K562 (cell line): Measurements from ENCODE around the gene PNMA8B. TPM values are rescaled to one million over a fixed set of nuclear protein-coding genes. Genes with fewer than 3 reads are reported as not detected.

ENCODE experiments used
- ATAC-seq: fragments of 200-7000 bp; cut with Tn5 transposase; 3 replicates; pipeline ENCODE4 v1.9.1; 2020; ENCODE audit warnings: moderate library complexity
- BruUV-seq: library from RNA; stranded (reverse); fragments of 400-500 nt; replicated peaks from 2 replicates; lab custom pipeline; 2021; lab: Mats Ljungman, UMichigan
- CTCF ChIA-PET: fragments of 300-600 bp; formaldehyde crosslinking; extraction: SDS; loops from one replicate; lab custom pipeline; 2021; ENCODE audit warnings: low intra/inter-chr PET ratio; lab: Yijun Ruan, JAX
- POLR2A ChIA-PET: fragments of 300-600, 350-650 bp; sonication (Branson Sonifier 250); formaldehyde crosslinking; extraction: SDS; loops from one replicate; lab custom pipeline; 2021; ENCODE audit warnings: antibody characterized with exemption, inconsistent platforms; lab: Yijun Ruan, JAX
- DNase-seq, 4 experiments: peaks; one replicate each; pipeline versions ENCODE4 v3.0.0 to v3.0.0-alpha.2; 2011 to 2018; ENCODE audit warnings: low spot score in 3 of 4, mixed read lengths in 3 of 4; ENCODE audit errors: extremely low read depth in 1 of 4
- FAIRE-seq: peaks from 2 replicates; lab custom pipeline; 2011; peaks lifted over from hg19 to GRCh38; lab: Jason Lieb, UNC
- H2AFZ ChIP-seq: 2 replicates; pipeline ENCODE4 v1.6.0; 2011; ENCODE audit warnings: low read depth, low read length, control low read depth, inconsistent platforms
- H3K27ac ChIP-seq: fragments of 200-600 bp; 3 replicates; pipeline ENCODE4 v1.8.0; 2011; ENCODE audit warnings: low read depth, mild to moderate bottlenecking, control low read depth, inconsistent platforms, low read length, moderate library complexity, mixed read lengths; ENCODE audit errors: extremely low read depth
- H3K27me3 ChIP-seq, 2 experiments: fragments of 300-600 bp in 1 of 2; 2 replicates in 1 of 2; 3 replicates in 1 of 2; pipeline versions ENCODE4 v1.6.0 to v1.8.0; 2011; ENCODE audit warnings: inconsistent platforms in 2 of 2, low read length in 2 of 2, mild to moderate bottlenecking in 1 of 2, mixed read lengths in 1 of 2, moderate library complexity in 1 of 2; ENCODE audit not compliant: control insufficient read depth in 2 of 2, insufficient read depth in 2 of 2
- H3K36me3 ChIP-seq: fragments of 300-600 bp; 3 replicates; pipeline ENCODE4 v1.8.0; 2011; ENCODE audit warnings: mild to moderate bottlenecking, low read length, inconsistent platforms; ENCODE audit not compliant: control insufficient read depth, insufficient read depth
- H3K4me1 ChIP-seq, 2 experiments: fragments of 200-600 bp in 1 of 2; replicated peaks in 1 of 2; 2 replicates in 1 of 2; 3 replicates in 1 of 2; pipeline versions ENCODE4 v1.5.1 to v1.8.0; 2011; ENCODE audit warnings: inconsistent platforms in 2 of 2, low read length in 2 of 2, mild to moderate bottlenecking in 1 of 2, mixed read lengths in 1 of 2, moderate library complexity in 1 of 2; ENCODE audit not compliant: control insufficient read depth in 2 of 2, insufficient read depth in 2 of 2
- H3K4me2 ChIP-seq: 2 replicates; pipeline ENCODE4 v1.6.1; 2011; ENCODE audit warnings: low read length, control low read depth, inconsistent platforms, mixed read lengths; ENCODE audit not compliant: insufficient read depth
- H3K4me3 ChIP-seq: fragments of 200-600 bp; sonication (generic), shearing (Covaris generic); 2 replicates; pipeline ENCODE4 v1.5.1; 2016; ENCODE audit warnings: control low read depth, inconsistent platforms
- H3K79me2 ChIP-seq: fragments of 200-600 bp; 3 replicates; pipeline ENCODE4 v1.8.0; 2011; ENCODE audit warnings: low read length, inconsistent platforms; ENCODE audit not compliant: control insufficient read depth, insufficient read depth
- H3K9ac ChIP-seq, 2 experiments: 2 replicates each; pipeline versions ENCODE4 v1.6.0 to v1.6.1; 2011; ENCODE audit warnings: low read depth in 2 of 2, low read length in 2 of 2, control low read depth in 1 of 2, inconsistent platforms in 1 of 2, mild to moderate bottlenecking in 1 of 2, mixed read lengths in 1 of 2; ENCODE audit not compliant: insufficient read depth in 1 of 2
- H3K9me1 ChIP-seq: one replicate; pipeline ENCODE4 v1.6.0; 2011; ENCODE audit warnings: inconsistent platforms, mild to moderate bottlenecking, low read length, moderate library complexity; ENCODE audit not compliant: control insufficient read depth, insufficient read depth
- H3K9me3 ChIP-seq: replicated peaks from 2 replicates; pipeline ENCODE4 v1.5.1; 2011; ENCODE audit warnings: low read depth, low read length, inconsistent platforms; ENCODE audit not compliant: control insufficient read depth, insufficient read depth
- H4K20me1 ChIP-seq: replicated peaks from 2 replicates; pipeline ENCODE4 v1.6.1; 2011; ENCODE audit warnings: low read length, inconsistent platforms, mixed read lengths; ENCODE audit not compliant: control insufficient read depth, insufficient read depth
- ATF1 ChIP-seq, 2 experiments: fragments of 450-650 bp in 1 of 2; IDR thresholded peaks; 2 replicates each; pipeline ENCODE4 v1.6.1; 2016; ENCODE audit warnings: missing compliant biosample characterization in 1 of 2, missing genetic modification characterization in 1 of 2
- CREBBP ChIP-seq: IDR thresholded peaks from one replicate; pipeline ENCODE4 v1.6.1; 2012; ENCODE audit warnings: low read depth, mild to moderate bottlenecking, control low read depth, inconsistent platforms, low read length
- CTCFL ChIP-seq: IDR thresholded peaks from 2 replicates; pipeline ENCODE4 v1.6.1; 2011; ENCODE audit warnings: borderline replicate concordance, low read depth, mild to moderate bottlenecking, moderate library complexity, low read length; ENCODE audit not compliant: insufficient read depth, poor library complexity, severe bottlenecking
- E2F8 ChIP-seq: fragments of 450-650 bp; IDR thresholded peaks from 2 replicates; pipeline ENCODE4 v1.7.1; 2018; ENCODE audit warnings: mild to moderate bottlenecking, low read depth; ENCODE audit not compliant: partially characterized antibody
- ERF ChIP-seq: fragments of 450-650 bp; formaldehyde crosslinking; IDR thresholded peaks from 2 replicates; pipeline ENCODE4 v1.4.0; 2020; ENCODE audit warnings: mild to moderate bottlenecking, mixed read lengths
- ETV6 ChIP-seq, 3 experiments: fragments of 150-350 bp in 1 of 3; sonication (generic) in 1 of 3; formaldehyde crosslinking in 1 of 3; IDR thresholded peaks; 2 replicates each; pipeline versions ENCODE4 v1.6.1 to v1.8.0; 2014 to 2022; ENCODE audit warnings: borderline replicate concordance in 2 of 3, low read depth in 2 of 3, antibody characterized with exemption in 1 of 3, low read length in 1 of 3, mild to moderate bottlenecking in 1 of 3, missing genetic modification reagents in 1 of 3
- MAFG ChIP-seq: fragments of 450-650 bp; conservative IDR thresholded peaks from 2 replicates; pipeline ENCODE4 v1.6.1; 2016; ENCODE audit warnings: missing genetic modification characterization, missing compliant biosample characterization
- NR1H2 ChIP-seq: sonication (generic); formaldehyde crosslinking; IDR thresholded peaks from 2 replicates; pipeline ENCODE4 v1.4.0; 2020; ENCODE audit warnings: mild to moderate bottlenecking, missing genetic modification reagents
- POLR2AphosphoS5 ChIP-seq: IDR thresholded peaks from 2 replicates; pipeline ENCODE4 v1.6.1; 2011; ENCODE audit warnings: mild to moderate bottlenecking, low read depth, low read length, moderate library complexity; ENCODE audit not compliant: control insufficient read depth, insufficient read depth
- SNIP1 ChIP-seq: fragments of 450-650 bp; IDR thresholded peaks from 2 replicates; pipeline ENCODE4 v1.7.1; 2017; ENCODE audit warnings: low read depth, mild to moderate bottlenecking
- SREBF1 ChIP-seq: fragments of 150-350 bp; IDR thresholded peaks from 2 replicates; pipeline ENCODE4 v1.6.1; 2014; ENCODE audit warnings: antibody characterized with exemption, low read depth, low read length, borderline replicate concordance
- TCF7 ChIP-seq: sonication (generic); IDR thresholded peaks from 2 replicates; pipeline ENCODE4 v1.6.1; 2016; ENCODE audit warnings: antibody characterized with exemption, borderline replicate concordance
- TFAP4 ChIP-seq: sonication (generic); formaldehyde crosslinking; IDR thresholded peaks from 2 replicates; pipeline ENCODE4 v1.8.0; 2022; ENCODE audit warnings: missing genetic modification reagents, mild to moderate bottlenecking, moderate library complexity, borderline replicate concordance
- THRB ChIP-seq: fragments of 450-650 bp; formaldehyde crosslinking; conservative IDR thresholded peaks from 2 replicates; pipeline ENCODE4 v1.4.0; 2022; ENCODE audit warnings: mild to moderate bottlenecking, missing genetic modification characterization
- ZNF224 ChIP-seq: sonication (generic); formaldehyde crosslinking; IDR thresholded peaks from 2 replicates; pipeline ENCODE4 v1.8.0; 2022; ENCODE audit warnings: mild to moderate bottlenecking, missing genetic modification reagents
- WGBS: fragments of 100-300 bp; shearing (Covaris generic); methylation state at CpG from one replicate; pipeline ENCODE4 v1.1.6; 2016; ENCODE audit warnings: low coverage, mixed read lengths; ENCODE audit not compliant: insufficient coverage; ENCODE audit errors: missing lambda C conversion rate; 5-methylcytosine and 5-hydroxymethylcytosine counted together
- in situ Hi-C: fragments of 300-500 bp; cut with MboI; formaldehyde crosslinking; loops from 4 replicates; pipeline ENCODE4 v1.15.0; 2018; ENCODE audit warnings: inconsistent platforms, mixed read lengths
- intact Hi-C: fragments of 100-400 bp; cut with micrococcal nuclease; formaldehyde crosslinking; loops from 2 replicates; pipeline ENCODE4 v1.14.2; 2022
- polyA plus RNA-seq, 8 experiments: library from polyadenylated mRNA; depleted of rRNA in 4 of 8; stranded (reverse) in 5 of 8; unstranded in 3 of 8; fragments of >200 nt; fragmentation: Nextera tagmentation in 2 of 8; fragmentation: Illumina TruSeq in 1 of 8; extraction: Ambion mirVana in 2 of 8; extraction: Trizol in 1 of 8; gene quantifications; 2 replicates each; pipeline versions ENCODE4 v1.2.1 to v1.2.3, GENCODE V29; 2011 to 2014; ENCODE audit warnings: inconsistent platforms in 1 of 8, missing spikeins in 1 of 8
- total RNA-seq, 7 experiments: library from RNA; depleted of rRNA in 6 of 7; stranded (reverse); fragments of >200 nt in 6 of 7; fragmentation: Illumina TruSeq in 2 of 7; extraction: Trizol in 2 of 7; gene quantifications; 2 replicates each; pipeline versions ENCODE4 v1.2.1 to v1.2.3, GENCODE V29; 2011 to 2021; ENCODE audit warnings: low replicate concordance in 1 of 7

Gene PNMA8B
- total and polyA plus RNA-seq, 9 of the 15 experiments (the other 6 are each of a cell fraction or from before 2014, with no cell fraction given): not detected

DNA sequence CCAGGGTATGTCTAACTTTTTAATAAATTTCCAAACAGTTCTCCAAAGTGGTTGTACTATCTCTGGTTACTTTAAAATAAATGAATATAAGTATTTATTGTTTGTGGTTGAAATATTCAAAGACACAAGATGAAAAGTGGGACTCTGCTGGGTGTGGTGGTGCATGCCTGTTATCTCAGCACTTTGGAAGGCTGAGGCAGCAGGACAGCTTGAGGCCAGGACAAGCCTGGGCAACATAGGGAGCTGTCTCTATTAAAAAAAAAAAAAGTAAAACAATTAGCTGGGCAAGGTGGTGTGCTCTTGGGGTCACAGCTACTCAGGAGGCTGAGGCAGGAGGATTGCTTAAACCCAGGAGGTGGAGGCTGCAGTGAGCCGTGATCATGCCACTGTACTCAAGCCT is 34.7 kb downstream of the PNMA8B start:
- intact Hi-C loops (no loop called here), in situ Hi-C loops (no loop called here)
- H3K4me1 ChIP-seq: no peaks in the 10 kb centered on the region; a peak in 1 of 5 replicates
- H3K27me3 ChIP-seq: peaks cover 0 to 4% of the 10 kb centered on the region in 2 experiments; a peak in 1 of 5 replicates
- no peaks in the 10 kb centered on the region for H3K36me3 ChIP-seq
- no peak overlapping the region for H3K9ac ChIP-seq
- no peak overlapping the region for H3K4me3 ChIP-seq
- POLR2A ChIA-PET: interaction anchor here (1.5 kb wide), 1 partner anchor 29 kb away, joined by 5 read pairs; no protein-coding TSS in a partner anchor
- ATAC-seq (no peak), DNase-seq (no peak), FAIRE-seq (no peak)
- H3K9me1 ChIP-seq: no peaks in the 10 kb centered on the region
- 19% methylated on average over 1 of the region's 1 CpG for WGBS
- CTCF ChIA-PET: no interaction called here
- H4K20me1 ChIP-seq: no peaks in the 10 kb centered on the region
- H2AFZ ChIP-seq: no peak overlapping the region
- no TSS peak for BruUV-seq
- no peak overlapping the region for H3K27ac ChIP-seq
- no peaks in the 10 kb centered on the region for H3K9me3 ChIP-seq
- no peaks in the 10 kb centered on the region for H3K79me2 ChIP-seq
- H3K4me2 ChIP-seq: no peak overlapping the region
- TF ChIP-seq THRB: no peak
- TF ChIP-seq ATF1 (CRISPR knock-in tag; IDR thresholded peaks at IDR 0.05): no peak
- no peak for TF ChIP-seq ATF1 (tag; IDR thresholded peaks at IDR 0.05)
- no peak for TF ChIP-seq ZNF224 (CRISPR knock-in tag)
- TF ChIP-seq SNIP1: no peak
- no peak for TF ChIP-seq SREBF1
- no peak for TF ChIP-seq CREBBP
- no peak for TF ChIP-seq ETV6 (IDR thresholded peaks at IDR 0.05; ENCODE audit: borderline replicate concordance in 1 of 2, low read depth in 2 of 2, low read length in 1 of 2)
- TF ChIP-seq ETV6 (CRISPR knock-in tag; IDR thresholded peaks at IDR 0.05; ENCODE audit: borderline replicate concordance): no peak
- TF ChIP-seq ERF (CRISPR knock-in tag): no peak
- no peak for TF ChIP-seq TFAP4 (CRISPR knock-in tag)
- TF ChIP-seq E2F8: no peak
- no peak for TF ChIP-seq TCF7
- no peak for TF ChIP-seq CTCFL
- no peak for TF ChIP-seq MAFG (tag)
- TF ChIP-seq NR1H2 (CRISPR knock-in tag): no peak
- TF ChIP-seq POLR2AphosphoS5: no peak
